ENCODE measurements around the gene CLASRP.
A peak's percentile ranks its signal among the peaks of the same experiment; 100 is the strongest.

The CLASRP gene

GRCh38 chr19:45059258-45059965 lies 20.6 kb downstream of the CLASRP start:
- H3K36me3 Mint-ChIP-seq (ENCODE audit: low read depth), result peaks cover 44% of the 10 kb centered on the region
- peaks cover 4% of the 10 kb centered on the region for H3K4me1 Mint-ChIP-seq (ENCODE audit: low read depth)
- DNase-seq (ENCODE audit: low spot score), result peak; percentile 70
- no peaks in the 10 kb centered on the region for H3K27me3 Mint-ChIP-seq (ENCODE audit: low read depth)
- H3K9me3 Mint-ChIP-seq, result no peaks in the 10 kb centered on the region
- H3K27ac Mint-ChIP-seq, result peak overlapping the region; percentile 69
- H3K4me3 Mint-ChIP-seq, result no peak overlapping the region

- Mint-ChIP-seq H3K36me3 (ENCODE audit: low read depth) (peaks cover 46% of the 10 kb centered on the region), H3K27ac (no peak overlapping the region), H3K9me3 (no peaks in the 10 kb centered on the region), H3K4me1 (ENCODE audit: low read depth) (peaks cover 4% of the 10 kb centered on the region), H3K27me3 (ENCODE audit: low read depth) (no peaks in the 10 kb centered on the region), H3K4me3 (no peak overlapping the region)
- no peak for DNase-seq (ENCODE audit: low spot score)
These were observed 23.1 kb downstream of the CLASRP start for GRCh38 chr19:45061965-45062364.

GRCh38 chr19:45063851-45064801 lies 25.3 kb downstream of the CLASRP start:
- peaks cover 2% of the 10 kb centered on the region for H3K4me1 Mint-ChIP-seq (ENCODE audit: low read depth)
- H3K9me3 Mint-ChIP-seq, result no peaks in the 10 kb centered on the region
- peaks cover 34% of the 10 kb centered on the region for H3K36me3 Mint-ChIP-seq (ENCODE audit: low read depth)
- H3K27ac Mint-ChIP-seq, result no peak overlapping the region
- no peaks in the 10 kb centered on the region for H3K27me3 Mint-ChIP-seq (ENCODE audit: low read depth)
- no peak for DNase-seq (ENCODE audit: low spot score)
- no peak overlapping the region for H3K4me3 Mint-ChIP-seq

- Mint-ChIP-seq H3K27ac (no peak overlapping the region), H3K4me1 (ENCODE audit: low read depth) (no peaks in the 10 kb centered on the region), H3K9me3 (no peaks in the 10 kb centered on the region), H3K36me3 (ENCODE audit: low read depth) (peaks cover 33% of the 10 kb centered on the region), H3K4me3 (no peak overlapping the region), H3K27me3 (ENCODE audit: low read depth) (no peaks in the 10 kb centered on the region)
- DNase-seq (ENCODE audit: low spot score), result no peak
These were observed 28.2 kb downstream of the CLASRP start for GRCh38 chr19:45066921-45067661.

GRCh38 chr19:45068041-45068440 lies 29.2 kb downstream of the CLASRP start:
- Mint-ChIP-seq H3K4me3 (no peak overlapping the region), H3K36me3 (ENCODE audit: low read depth) (peaks cover 30% of the 10 kb centered on the region), H3K9me3 (no peaks in the 10 kb centered on the region), H3K27me3 (ENCODE audit: low read depth) (no peaks in the 10 kb centered on the region), H3K27ac (no peak overlapping the region), H3K4me1 (ENCODE audit: low read depth) (no peaks in the 10 kb centered on the region)
- DNase-seq (ENCODE audit: low spot score), result no peak

- Mint-ChIP-seq H3K9me3 (no peaks in the 10 kb centered on the region), H3K4me1 (ENCODE audit: low read depth) (no peaks in the 10 kb centered on the region), H3K27ac (no peak overlapping the region), H3K4me3 (no peak overlapping the region), H3K36me3 (ENCODE audit: low read depth) (peaks cover 31% of the 10 kb centered on the region), H3K27me3 (ENCODE audit: low read depth) (no peaks in the 10 kb centered on the region)
- DNase-seq (ENCODE audit: low spot score), result no peak
These were observed 30.2 kb downstream of the CLASRP start for GRCh38 chr19:45069056-45069455.

GRCh38 chr19:45070214-45070613 lies 31.4 kb downstream of the CLASRP start:
- Mint-ChIP-seq H3K27me3 (ENCODE audit: low read depth) (no peaks in the 10 kb centered on the region), H3K27ac (no peak overlapping the region), H3K36me3 (ENCODE audit: low read depth) (peaks cover 27% of the 10 kb centered on the region), H3K9me3 (no peaks in the 10 kb centered on the region), H3K4me3 (no peak overlapping the region), H3K4me1 (ENCODE audit: low read depth) (peaks cover 5% of the 10 kb centered on the region)
- DNase-seq (ENCODE audit: low spot score), result no peak

- DNase-seq (ENCODE audit: low spot score), result no peak
- no peaks in the 10 kb centered on the region for H3K27me3 Mint-ChIP-seq (ENCODE audit: low read depth)
- peaks cover 23% of the 10 kb centered on the region for H3K36me3 Mint-ChIP-seq (ENCODE audit: low read depth)
- H3K4me3 Mint-ChIP-seq, result no peak overlapping the region
- no peak overlapping the region for H3K27ac Mint-ChIP-seq
- peaks cover 5% of the 10 kb centered on the region for H3K4me1 Mint-ChIP-seq (ENCODE audit: low read depth)
- no peaks in the 10 kb centered on the region for H3K9me3 Mint-ChIP-seq
These were observed 32.2 kb downstream of the CLASRP start for GRCh38 chr19:45070861-45071544.

- peaks cover 23% of the 10 kb centered on the region for H3K36me3 Mint-ChIP-seq (ENCODE audit: low read depth)
- DNase-seq (ENCODE audit: low spot score), result no peak
- no peak overlapping the region for H3K27ac Mint-ChIP-seq
- peaks cover 6% of the 10 kb centered on the region for H3K4me1 Mint-ChIP-seq (ENCODE audit: low read depth)
- no peaks in the 10 kb centered on the region for H3K9me3 Mint-ChIP-seq
- no peaks in the 10 kb centered on the region for H3K27me3 Mint-ChIP-seq (ENCODE audit: low read depth)
- H3K4me3 Mint-ChIP-seq, result no peak overlapping the region
These were observed 32.7 kb downstream of the CLASRP start for GRCh38 chr19:45071545-45071938.

- H3K27me3 Mint-ChIP-seq (ENCODE audit: low read depth), result no peaks in the 10 kb centered on the region
- DNase-seq (ENCODE audit: low spot score), result no peak
- H3K36me3 Mint-ChIP-seq (ENCODE audit: low read depth), result peaks cover 23% of the 10 kb centered on the region
- no peaks in the 10 kb centered on the region for H3K9me3 Mint-ChIP-seq
- peaks cover 13% of the 10 kb centered on the region for H3K4me1 Mint-ChIP-seq (ENCODE audit: low read depth)
- H3K27ac Mint-ChIP-seq, result no peak overlapping the region
- no peak overlapping the region for H3K4me3 Mint-ChIP-seq
These were observed 33.3 kb downstream of the CLASRP start for GRCh38 chr19:45071969-45072790.

GRCh38 chr19:45074744-45075300 lies 36.0 kb downstream of the CLASRP start:
- peak overlapping the region; percentile 75 for H3K27ac Mint-ChIP-seq
- no peaks in the 10 kb centered on the region for H3K27me3 Mint-ChIP-seq (ENCODE audit: low read depth)
- H3K9me3 Mint-ChIP-seq, result no peaks in the 10 kb centered on the region
- no peak for DNase-seq (ENCODE audit: low spot score)
- H3K36me3 Mint-ChIP-seq (ENCODE audit: low read depth), result peaks cover 19% of the 10 kb centered on the region
- peaks cover 21% of the 10 kb centered on the region for H3K4me1 Mint-ChIP-seq (ENCODE audit: low read depth)
- peak overlapping the region; percentile 54 for H3K4me3 Mint-ChIP-seq

- DNase-seq (ENCODE audit: low spot score), result peak; percentile 43
- peaks cover 26% of the 10 kb centered on the region for H3K4me1 Mint-ChIP-seq (ENCODE audit: low read depth)
- H3K4me3 Mint-ChIP-seq, result peak overlapping the region; percentile 84
- H3K36me3 Mint-ChIP-seq (ENCODE audit: low read depth), result peaks cover 13% of the 10 kb centered on the region
- H3K27me3 Mint-ChIP-seq (ENCODE audit: low read depth), result no peaks in the 10 kb centered on the region
- H3K27ac Mint-ChIP-seq, result peak overlapping the region; percentile 75
- no peaks in the 10 kb centered on the region for H3K9me3 Mint-ChIP-seq
These were observed 36.6 kb downstream of the CLASRP start for GRCh38 chr19:45075301-45076028.
